ENCODE measurements around the gene HES7.

HES7 gene

DNA sequence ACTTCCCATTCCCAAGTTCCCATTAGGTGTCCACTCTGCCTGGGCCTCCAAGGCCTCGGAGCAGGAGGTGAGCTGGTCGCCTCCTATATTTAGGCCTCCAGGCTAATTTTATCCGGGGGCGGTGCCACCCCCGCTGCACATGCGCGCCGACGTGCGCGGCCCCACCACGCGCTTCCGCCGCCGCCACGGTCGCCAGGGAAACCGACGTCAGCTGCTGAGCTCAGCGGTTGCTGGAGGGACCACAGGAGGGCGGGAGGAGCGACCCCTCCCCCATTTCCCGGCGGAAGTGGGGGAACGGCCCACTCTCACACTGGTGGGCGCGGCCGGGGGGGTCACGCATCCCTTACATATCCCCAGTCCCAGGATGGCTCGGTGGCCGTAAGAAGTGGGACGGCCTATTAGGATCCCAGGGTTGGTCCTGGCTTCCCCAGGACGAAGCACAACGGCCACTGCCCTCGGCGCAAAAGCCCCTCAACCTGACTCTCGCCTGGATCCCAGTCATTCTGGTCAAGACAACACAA is 27.3 kb upstream of the HES7 start:
- no peak for TF ChIP-seq EZH2phosphoT487 (IDR thresholded peaks at IDR 0.05; ENCODE audit: borderline replicate concordance)
- TF ChIP-seq, protein P1, sequence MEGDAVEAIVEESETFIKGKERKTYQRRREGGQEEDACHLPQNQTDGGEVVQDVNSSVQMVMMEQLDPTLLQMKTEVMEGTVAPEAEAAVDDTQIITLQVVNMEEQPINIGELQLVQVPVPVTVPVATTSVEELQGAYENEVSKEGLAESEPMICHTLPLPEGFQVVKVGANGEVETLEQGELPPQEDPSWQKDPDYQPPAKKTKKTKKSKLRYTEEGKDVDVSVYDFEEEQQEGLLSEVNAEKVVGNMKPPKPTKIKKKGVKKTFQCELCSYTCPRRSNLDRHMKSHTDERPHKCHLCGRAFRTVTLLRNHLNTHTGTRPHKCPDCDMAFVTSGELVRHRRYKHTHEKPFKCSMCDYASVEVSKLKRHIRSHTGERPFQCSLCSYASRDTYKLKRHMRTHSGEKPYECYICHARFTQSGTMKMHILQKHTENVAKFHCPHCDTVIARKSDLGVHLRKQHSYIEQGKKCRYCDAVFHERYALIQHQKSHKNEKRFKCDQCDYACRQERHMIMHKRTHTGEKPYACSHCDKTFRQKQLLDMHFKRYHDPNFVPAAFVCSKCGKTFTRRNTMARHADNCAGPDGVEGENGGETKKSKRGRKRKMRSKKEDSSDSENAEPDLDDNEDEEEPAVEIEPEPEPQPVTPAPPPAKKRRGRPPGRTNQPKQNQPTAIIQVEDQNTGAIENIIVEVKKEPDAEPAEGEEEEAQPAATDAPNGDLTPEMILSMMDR (conservative IDR thresholded peaks at IDR 0.05; ENCODE audit: low read length) = no peak
- peak overlapping the region; percentile 97 for H3K4me2 ChIP-seq (ENCODE audit: low read depth, low read length, poor library complexity, severe bottlenecking)
- peak overlapping the region; percentile 77 for H3K9ac ChIP-seq (ENCODE audit: low read depth, low read length, poor library complexity, severe bottlenecking)
- no peaks in the 10 kb centered on the region for H3F3A ChIP-seq (ENCODE audit: low read depth)
- no peaks in the 10 kb centered on the region for H3K9me3 ChIP-seq (ENCODE audit: insufficient read depth, low read depth, low read length)
- H3K79me2 ChIP-seq (ENCODE audit: insufficient read depth, low read length) = peaks cover 11% of the 10 kb centered on the region; the same call in 1 of the 2 replicates
- peaks cover 20% of the 10 kb centered on the region; the same call in 1 of the 2 replicates for H3K36me3 ChIP-seq (ENCODE audit: insufficient read depth, low read length)
- no peaks in the 10 kb centered on the region for H3K9me2 ChIP-seq (replicated peaks; ENCODE audit: low read depth, low read length)
- H4K20me1 ChIP-seq (ENCODE audit: insufficient read depth, low read length, poor library complexity, severe bottlenecking) = peaks cover 15% of the 10 kb centered on the region
- no peaks in the 10 kb centered on the region for H3K27me3 ChIP-seq (ENCODE audit: insufficient read depth, low read length, poor library complexity, severe bottlenecking)
- peak overlapping the region; percentile 68 for H2AFZ ChIP-seq (ENCODE audit: low read length)
- H3K4me1 ChIP-seq (ENCODE audit: insufficient read depth, low read length, poor library complexity, severe bottlenecking) = peaks cover 29% of the 10 kb centered on the region
- H3K4me3 ChIP-seq (ENCODE audit: low read length, poor library complexity, severe bottlenecking) = peak overlapping the region; percentile 87

DNA sequence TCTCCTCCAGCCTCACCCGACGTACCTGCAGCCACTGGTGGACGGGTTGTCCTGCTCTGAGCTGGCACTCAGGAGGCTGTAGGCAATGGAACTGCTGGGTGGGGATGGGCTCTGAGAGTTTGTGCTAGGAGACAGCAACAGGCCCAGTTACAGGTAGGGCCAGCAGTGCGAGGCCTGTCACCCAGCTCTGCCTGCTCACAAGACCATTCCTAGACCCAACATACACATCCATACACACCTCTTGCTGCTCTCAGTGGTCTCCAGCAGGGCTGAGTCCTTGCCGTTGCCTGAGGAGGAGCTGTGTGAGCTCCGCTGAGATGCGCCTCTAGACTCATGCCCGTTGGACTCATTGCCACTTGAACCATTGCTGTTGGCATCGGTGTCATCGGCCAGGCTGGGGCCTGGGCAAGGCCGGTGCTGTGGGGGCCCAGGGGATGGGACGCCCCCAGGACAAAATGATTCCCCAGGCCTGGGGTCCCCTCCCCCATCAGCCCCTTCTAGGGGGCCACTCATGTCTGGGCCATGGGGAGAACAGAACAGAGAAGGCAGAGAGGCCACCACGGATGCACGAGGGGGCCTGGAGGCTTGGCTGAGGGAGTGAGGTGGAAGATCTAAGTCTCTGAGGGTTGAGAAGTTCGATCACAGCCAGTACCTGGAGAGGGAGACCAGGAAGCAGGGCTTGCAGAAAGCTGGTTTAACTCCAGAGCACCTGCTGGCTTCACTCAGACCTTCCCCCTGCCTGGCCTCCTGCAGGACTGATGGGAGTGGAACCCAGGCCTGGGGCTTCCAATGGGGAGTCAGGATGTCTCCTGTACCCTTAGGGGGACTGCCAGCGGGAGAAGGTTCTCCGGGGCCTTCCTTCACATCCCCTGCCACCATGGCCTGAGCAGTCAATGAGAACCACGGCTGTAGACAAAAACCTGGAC is 26.6 kb upstream of the HES7 start:
- Histone ChIP-seq H2AFZ (ENCODE audit: low read length) (no peak overlapping the region), H3K9ac (ENCODE audit: low read depth, low read length, poor library complexity, severe bottlenecking) (peak overlapping the region; percentile 70), H3K4me1 (ENCODE audit: insufficient read depth, low read length, poor library complexity, severe bottlenecking) (peaks cover 24% of the 10 kb centered on the region)

DNA sequence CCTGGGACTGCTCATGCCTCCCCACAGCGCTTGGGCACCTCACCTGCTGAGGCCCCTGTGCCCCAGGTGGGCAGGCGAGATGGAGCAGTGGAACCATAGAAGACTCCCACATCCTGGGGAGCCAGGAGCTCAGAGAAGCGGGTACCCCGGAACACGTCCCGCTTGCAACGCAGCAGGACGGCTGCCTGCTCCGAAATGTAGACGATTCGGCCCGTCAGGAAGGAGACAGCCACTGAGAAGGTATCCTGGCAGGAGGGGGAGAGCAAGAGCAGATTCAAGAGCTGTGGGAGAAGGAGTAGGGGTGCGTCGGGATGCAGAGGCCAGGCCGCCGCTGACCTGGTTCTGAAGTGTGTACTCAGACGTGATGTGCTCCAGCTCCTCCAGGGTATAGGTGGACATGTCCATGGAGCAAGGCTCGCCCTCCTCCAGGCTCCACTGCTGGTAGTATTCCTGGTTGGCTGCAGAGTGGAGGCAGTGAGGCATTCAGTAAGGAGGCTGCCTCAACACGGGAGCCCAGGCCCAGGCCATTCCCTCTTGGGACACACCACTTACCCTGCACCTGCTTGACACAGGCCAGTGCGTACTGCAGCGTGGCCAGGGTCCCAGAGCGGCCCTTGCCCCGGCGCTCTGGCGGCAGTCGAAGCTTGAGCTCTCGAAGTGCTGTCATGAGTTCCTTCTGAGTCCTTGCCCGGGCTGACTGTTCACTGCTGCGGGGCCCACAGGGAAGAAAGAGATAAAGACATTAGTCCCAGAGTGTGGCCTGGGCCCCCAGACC is 25.7 kb upstream of the HES7 start:
- H3K4me1 ChIP-seq (ENCODE audit: insufficient read depth, low read length, poor library complexity, severe bottlenecking) = peaks cover 22% of the 10 kb centered on the region
- H3K9me3 ChIP-seq (ENCODE audit: insufficient read depth, low read depth, low read length) = no peaks in the 10 kb centered on the region
- H3K4me2 ChIP-seq (ENCODE audit: low read depth, low read length, poor library complexity, severe bottlenecking) = peak overlapping the region; percentile 97
- peaks cover 23% of the 10 kb centered on the region; the same call in 1 of the 2 replicates for H3K36me3 ChIP-seq (ENCODE audit: insufficient read depth, low read length)
- no peaks in the 10 kb centered on the region for H3F3A ChIP-seq (ENCODE audit: low read depth)
- TF ChIP-seq, protein P1 (conservative IDR thresholded peaks at IDR 0.05; ENCODE audit: low read length) = no peak
- TF ChIP-seq EZH2phosphoT487 (IDR thresholded peaks at IDR 0.05; ENCODE audit: borderline replicate concordance) = no peak
- no peak overlapping the region for H3K9ac ChIP-seq (ENCODE audit: low read depth, low read length, poor library complexity, severe bottlenecking)
- H4K20me1 ChIP-seq (ENCODE audit: insufficient read depth, low read length, poor library complexity, severe bottlenecking) = peaks cover 15% of the 10 kb centered on the region
- peaks cover 11% of the 10 kb centered on the region; the same call in 1 of the 2 replicates for H3K79me2 ChIP-seq (ENCODE audit: insufficient read depth, low read length)
- no peaks in the 10 kb centered on the region for H3K9me2 ChIP-seq (replicated peaks; ENCODE audit: low read depth, low read length)
- no peak overlapping the region for H2AFZ ChIP-seq (ENCODE audit: low read length)
- H3K4me3 ChIP-seq (ENCODE audit: low read length, poor library complexity, severe bottlenecking) = no peak overlapping the region
- H3K27me3 ChIP-seq (ENCODE audit: insufficient read depth, low read length, poor library complexity, severe bottlenecking) = no peaks in the 10 kb centered on the region

More for the DNA sequence above, 26.6 kb upstream of the HES7 start:
- no peak for TF ChIP-seq EZH2phosphoT487 (IDR thresholded peaks at IDR 0.05; ENCODE audit: borderline replicate concordance)
- TF ChIP-seq, protein P1 (conservative IDR thresholded peaks at IDR 0.05; ENCODE audit: low read length) = no peak
- Histone ChIP-seq H3F3A (ENCODE audit: low read depth) (no peaks in the 10 kb centered on the region), H3K9me2 (replicated peaks; ENCODE audit: low read depth, low read length) (no peaks in the 10 kb centered on the region), H3K4me3 (ENCODE audit: low read length, poor library complexity, severe bottlenecking) (peak overlapping the region; percentile 87), H4K20me1 (ENCODE audit: insufficient read depth, low read length, poor library complexity, severe bottlenecking) (peaks cover 15% of the 10 kb centered on the region), H3K36me3 (ENCODE audit: insufficient read depth, low read length) (peaks cover 23% of the 10 kb centered on the region; the same call in 1 of the 2 replicates), H3K79me2 (ENCODE audit: insufficient read depth, low read length) (peaks cover 11% of the 10 kb centered on the region; the same call in 1 of the 2 replicates), H3K4me2 (ENCODE audit: low read depth, low read length, poor library complexity, severe bottlenecking) (peak overlapping the region; percentile 97), H3K9me3 (ENCODE audit: insufficient read depth, low read depth, low read length) (no peaks in the 10 kb centered on the region), H3K27me3 (ENCODE audit: insufficient read depth, low read length, poor library complexity, severe bottlenecking) (no peaks in the 10 kb centered on the region)

Measured in Loucy (cell line).